ENCODE results near the gene SLC44A4.
"Not testable (repeated sequence)": the region's sequence is repeated elsewhere in the genome, so short reads cannot be mapped to it uniquely, and the experiment has no call there.

SLC44A4 gene

GRCh38 chr6:31911826-31912585, 33.2 kb upstream of the SLC44A4 start:
- peak; percentile 31; the same call in 2 of the 3 replicates for ATAC-seq
- TF ChIP-seq TCF4 (CRISPR knock-in tag; IDR thresholded peaks at IDR 0.05; ENCODE audit: borderline replicate concordance) = no peak
- no peak for TF ChIP-seq ZNF565 (CRISPR knock-in tag; conservative IDR thresholded peaks at IDR 0.05; ENCODE audit: low read depth)
- TF ChIP-seq ZC3H10 (CRISPR knock-in tag; IDR thresholded peaks at IDR 0.05) = no peak
- TF ChIP-seq ZFP30 (CRISPR knock-in tag; IDR thresholded peaks at IDR 0.05) = no peak
- no peak for TF ChIP-seq TOX (CRISPR knock-in tag; IDR thresholded peaks at IDR 0.05; ENCODE audit: borderline replicate concordance)
- TF ChIP-seq CSRNP3 (CRISPR knock-in tag; IDR thresholded peaks at IDR 0.05) = no peak
- TF ChIP-seq POU6F1 (CRISPR knock-in tag; IDR thresholded peaks at IDR 0.05; ENCODE audit: borderline replicate concordance, low read depth) = no peak
- no peak for TF ChIP-seq ZFP3 (CRISPR knock-in tag; IDR thresholded peaks at IDR 0.05)
- TF ChIP-seq PPARA (CRISPR knock-in tag; IDR thresholded peaks at IDR 0.05; ENCODE audit: borderline replicate concordance) = no peak
- no peak for TF ChIP-seq ZNF8 (CRISPR knock-in tag; IDR thresholded peaks at IDR 0.05)
- no peak for TF ChIP-seq ISL1 (CRISPR knock-in tag; IDR thresholded peaks at IDR 0.05)
- no peak for TF ChIP-seq RARB (CRISPR knock-in tag; IDR thresholded peaks at IDR 0.05)
- no peak for TF ChIP-seq CSDC2 (CRISPR knock-in tag; IDR thresholded peaks at IDR 0.05)
- TF ChIP-seq GLIS3 (CRISPR knock-in tag; IDR thresholded peaks at IDR 0.05) = no peak
- no peak for TF ChIP-seq BACH2 (CRISPR knock-in tag; IDR thresholded peaks at IDR 0.05; ENCODE audit: borderline replicate concordance)
- no peak for TF ChIP-seq CREB5 (CRISPR knock-in tag; IDR thresholded peaks at IDR 0.05; ENCODE audit: low read depth)
- TF ChIP-seq TSHZ2 (CRISPR knock-in tag; IDR thresholded peaks at IDR 0.05) = no peak
- TF ChIP-seq PATZ1 (CRISPR knock-in tag; IDR thresholded peaks at IDR 0.05; ENCODE audit: borderline replicate concordance) = no peak

- not testable (repeated sequence) for ATAC-seq
Observed at GRCh38 chr6:31909298-31909697, 30.5 kb upstream of the SLC44A4 start.

GRCh38 chr6:31908791-31909190, 30.0 kb upstream of the SLC44A4 start:
- ATAC-seq = peak; percentile 43; the same call in 2 of the 3 replicates
- TF ChIP-seq ZFP3 (CRISPR knock-in tag; IDR thresholded peaks at IDR 0.05) (no peak), ZC3H10 (CRISPR knock-in tag; IDR thresholded peaks at IDR 0.05) (no peak), PATZ1 (CRISPR knock-in tag; IDR thresholded peaks at IDR 0.05; ENCODE audit: borderline replicate concordance) (no peak), SNAI2 (CRISPR knock-in tag; IDR thresholded peaks at IDR 0.05) (no peak), TSHZ2 (CRISPR knock-in tag; IDR thresholded peaks at IDR 0.05) (no peak), GLIS3 (CRISPR knock-in tag; IDR thresholded peaks at IDR 0.05) (no peak), CREB5 (CRISPR knock-in tag; IDR thresholded peaks at IDR 0.05; ENCODE audit: low read depth) (no peak), OSR1 (CRISPR knock-in tag; IDR thresholded peaks at IDR 0.05) (no peak), RARB (CRISPR knock-in tag; IDR thresholded peaks at IDR 0.05) (no peak), ZNF565 (CRISPR knock-in tag; conservative IDR thresholded peaks at IDR 0.05; ENCODE audit: low read depth) (no peak), ZNF8 (CRISPR knock-in tag; IDR thresholded peaks at IDR 0.05) (no peak)

Data from SK-N-SH treated with all-trans-retinoic acid at 6 μM for 48 hours (cell line).